PC-9 (cell line): Measurements from ENCODE around the gene ZNRF3. TPM values are rescaled to one million over a fixed set of nuclear protein-coding genes. Genes with fewer than 3 reads are reported as not detected.
"Not testable (repeated sequence)": the region's sequence is repeated elsewhere in the genome, so short reads cannot be mapped to it uniquely, and the experiment has no call there.

ENCODE experiments used
- BruUV-seq: library from RNA; stranded (reverse); fragments of 400-500 nt; replicated peaks from 2 replicates; lab custom pipeline; 2021; lab: Mats Ljungman, UMichigan
- CTCF ChIA-PET: fragments of 300-600 bp; sonication (Branson Sonifier 250); formaldehyde crosslinking; loops from one replicate; lab custom pipeline; 2022; ENCODE audit warnings: antibody characterized with exemption; lab: Charles Lee
- POLR2A ChIA-PET: fragments of 300-600 bp; sonication (Branson Sonifier 250); formaldehyde crosslinking; loops from one replicate; lab custom pipeline; 2022; ENCODE audit warnings: antibody characterized with exemption; ENCODE audit not compliant: unreplicated experiment; lab: Charles Lee
- DNase-seq, 2 experiments: peaks; one replicate each; pipeline versions ENCODE4 v3.0.0 to v3.0.0-alpha.2; 2015 to 2022; ENCODE audit warnings: mixed read lengths in 1 of 2
- H2AFZ ChIP-seq: fragments of 200-600 bp; sonication (generic); 2 replicates; pipeline ENCODE4 v1.8.1; 2017; ENCODE audit warnings: antibody characterized with exemption
- H3F3A ChIP-seq: fragments of 200-600 bp; sonication (generic); 2 replicates; pipeline ENCODE4 v1.8.1; 2017; ENCODE audit warnings: antibody characterized with exemption, mild to moderate bottlenecking, low read depth; ENCODE audit not compliant: insufficient read depth
- H3K27ac ChIP-seq: fragments of 200-600 bp; sonication (generic); 2 replicates; pipeline ENCODE4 v1.6.1; 2016; ENCODE audit warnings: mixed run types
- H3K27me3 ChIP-seq: fragments of 200-600 bp; sonication (generic); 2 replicates; pipeline ENCODE4 v1.6.1; 2016; ENCODE audit warnings: low read depth, mixed run types; ENCODE audit not compliant: insufficient read depth
- H3K36me3 ChIP-seq: fragments of 200-600 bp; sonication (generic); 2 replicates; pipeline ENCODE4 v1.6.1; 2016; ENCODE audit warnings: low read depth, mixed run types
- H3K4me1 ChIP-seq: fragments of 200-600 bp; sonication (generic); replicated peaks from 2 replicates; pipeline ENCODE4 v1.6.1; 2016; ENCODE audit warnings: mixed run types; ENCODE audit not compliant: insufficient read depth
- H3K4me2 ChIP-seq: fragments of 200-600 bp; sonication (generic); 2 replicates; pipeline ENCODE4 v1.6.1; 2017; ENCODE audit warnings: mixed run types
- H3K4me3 ChIP-seq: fragments of 200-600 bp; sonication (generic); 2 replicates; pipeline ENCODE4 v1.6.1; 2016; ENCODE audit warnings: mixed run types
- H3K79me2 ChIP-seq: fragments of 200-600 bp; sonication (generic); 2 replicates; pipeline ENCODE4 v1.6.1; 2017; ENCODE audit warnings: low read depth, mixed run types
- H3K9me2 ChIP-seq: fragments of 200-600 bp; sonication (generic); 2 replicates; pipeline ENCODE4 v1.8.1; 2017; ENCODE audit warnings: mild to moderate bottlenecking; ENCODE audit not compliant: insufficient read depth
- H3K9me3 ChIP-seq: fragments of 200-600 bp; sonication (generic); 2 replicates; pipeline ENCODE4 v1.8.1; 2016; ENCODE audit warnings: low read depth; ENCODE audit not compliant: insufficient read depth
- H4K20me1 ChIP-seq: fragments of 200-600 bp; sonication (generic); 2 replicates; pipeline ENCODE4 v1.8.1; 2017; ENCODE audit not compliant: insufficient read depth
- EZH2 ChIP-seq: fragments of 200-600 bp; sonication (generic); IDR thresholded peaks from 2 replicates; pipeline ENCODE4 v1.8.0; 2017; ENCODE audit warnings: antibody characterized with exemption, low read depth
- intact Hi-C: fragments of 100-400 bp; cut with micrococcal nuclease; formaldehyde crosslinking; loops from one replicate; pipeline ENCODE4 v1.10.0; 2022; ENCODE audit not compliant: unreplicated experiment
- total RNA-seq: library from RNA; stranded (reverse); gene quantifications from 2 replicates; pipeline ENCODE4 v1.2.3, GENCODE V29; 2021
- TF ChIP-seq, protein P1 (sequence below): fragments of 200-600 bp; sonication (generic); conservative IDR thresholded peaks from 2 replicates; pipeline ENCODE4 v1.6.1; 2017; ENCODE audit warnings: mixed run types, antibody characterized with exemption, mild to moderate bottlenecking, moderate library complexity

The ZNRF3 gene
- total RNA-seq, 1 experiment from 2014 or later = 5.2 TPM

DNA sequence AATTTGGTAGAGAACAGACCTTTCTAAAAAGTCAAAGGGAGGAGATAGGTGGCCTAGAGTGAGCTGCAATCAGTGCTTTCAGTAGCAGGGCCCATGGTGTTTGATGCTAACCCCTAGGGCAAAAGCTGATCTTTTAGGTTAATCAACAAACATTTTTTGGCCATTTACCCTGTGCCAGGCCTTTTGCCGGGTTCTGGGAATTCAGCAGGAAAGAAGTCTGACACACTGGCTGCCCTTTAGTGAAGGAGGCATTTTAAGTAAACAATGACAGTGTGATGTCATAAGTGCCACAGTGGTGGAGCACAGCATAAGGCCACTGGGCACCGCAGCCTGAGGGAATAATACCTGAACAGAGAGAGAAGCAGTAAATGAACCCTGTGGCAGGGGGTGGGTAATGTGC, 149.2 kb downstream of the ZNRF3 start:
- H3K36me3 ChIP-seq = no peaks in the 10 kb centered on the region
- TF ChIP-seq EZH2 = no peak
- TF ChIP-seq, protein P1, sequence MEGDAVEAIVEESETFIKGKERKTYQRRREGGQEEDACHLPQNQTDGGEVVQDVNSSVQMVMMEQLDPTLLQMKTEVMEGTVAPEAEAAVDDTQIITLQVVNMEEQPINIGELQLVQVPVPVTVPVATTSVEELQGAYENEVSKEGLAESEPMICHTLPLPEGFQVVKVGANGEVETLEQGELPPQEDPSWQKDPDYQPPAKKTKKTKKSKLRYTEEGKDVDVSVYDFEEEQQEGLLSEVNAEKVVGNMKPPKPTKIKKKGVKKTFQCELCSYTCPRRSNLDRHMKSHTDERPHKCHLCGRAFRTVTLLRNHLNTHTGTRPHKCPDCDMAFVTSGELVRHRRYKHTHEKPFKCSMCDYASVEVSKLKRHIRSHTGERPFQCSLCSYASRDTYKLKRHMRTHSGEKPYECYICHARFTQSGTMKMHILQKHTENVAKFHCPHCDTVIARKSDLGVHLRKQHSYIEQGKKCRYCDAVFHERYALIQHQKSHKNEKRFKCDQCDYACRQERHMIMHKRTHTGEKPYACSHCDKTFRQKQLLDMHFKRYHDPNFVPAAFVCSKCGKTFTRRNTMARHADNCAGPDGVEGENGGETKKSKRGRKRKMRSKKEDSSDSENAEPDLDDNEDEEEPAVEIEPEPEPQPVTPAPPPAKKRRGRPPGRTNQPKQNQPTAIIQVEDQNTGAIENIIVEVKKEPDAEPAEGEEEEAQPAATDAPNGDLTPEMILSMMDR = no peak
- no peaks in the 10 kb centered on the region for H3K27me3 ChIP-seq
- H3K4me1 ChIP-seq = peaks cover 46% of the 10 kb centered on the region
- H3K4me2 ChIP-seq = peak overlapping the region; percentile 99
- peak overlapping the region; percentile 93 for H3K27ac ChIP-seq
- H4K20me1 ChIP-seq = no peaks in the 10 kb centered on the region
- peaks cover 50% of the 10 kb centered on the region for H3F3A ChIP-seq
- DNase-seq = peak; percentile 13 to 71
- H2AFZ ChIP-seq = no peak overlapping the region
- H3K79me2 ChIP-seq = peaks cover 24% of the 10 kb centered on the region; the same call in 1 of the 2 replicates
- no peak overlapping the region for H3K4me3 ChIP-seq
- intact Hi-C loops = no loop called here
- POLR2A ChIA-PET = interaction anchor here (0.7 kb wide), 1 partner anchor 196 kb away, joined by 3 read pairs; no protein-coding TSS in a partner anchor
- H3K9me2 ChIP-seq = no peaks in the 10 kb centered on the region
- CTCF ChIA-PET = interaction anchor here (0.6 kb wide), 1 partner anchor 25 kb away, joined by 17 read pairs; no protein-coding TSS in a partner anchor
- no peaks in the 10 kb centered on the region for H3K9me3 ChIP-seq
- BruUV-seq = no TSS peak

DNA sequence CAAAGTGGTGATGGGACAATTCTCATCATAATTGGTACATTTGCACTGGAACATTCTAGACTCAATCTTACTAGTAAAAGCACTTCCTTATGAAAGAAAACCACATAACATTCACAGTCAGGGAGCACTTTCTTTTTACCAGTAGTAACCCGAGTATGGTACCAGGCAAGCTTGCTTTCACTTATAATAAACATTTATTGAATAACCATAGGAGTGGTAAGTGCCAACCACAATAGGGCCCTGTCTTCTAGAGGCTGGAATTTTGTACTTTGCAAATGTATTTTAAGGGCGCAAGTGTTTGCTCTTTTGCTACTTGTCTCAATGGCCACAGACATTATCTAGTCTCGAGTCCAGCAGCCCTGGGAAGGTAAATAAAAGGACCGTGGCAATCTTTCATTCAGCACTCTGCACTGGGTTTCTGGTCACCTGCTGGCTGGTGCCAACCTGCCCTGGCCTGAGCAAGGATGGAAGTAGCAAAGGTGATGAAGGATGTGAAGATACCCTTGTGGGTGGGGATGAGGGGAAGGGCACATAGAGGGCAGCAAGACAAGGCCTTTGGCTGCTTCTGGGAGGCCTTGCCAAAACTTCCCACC, 154.1 kb downstream of the ZNRF3 start:
- no peak for DNase-seq
- TF ChIP-seq, protein P1 = no peak
- Histone ChIP-seq H3K79me2 (peaks cover 18% of the 10 kb centered on the region; the same call in 1 of the 2 replicates), H3K9me2 (no peaks in the 10 kb centered on the region), H3K27ac (no peak overlapping the region), H3K4me3 (no peak overlapping the region), H3K4me2 (no peak overlapping the region), H2AFZ (no peak overlapping the region), H3K9me3 (no peaks in the 10 kb centered on the region), H3F3A (peaks cover 10% of the 10 kb centered on the region), H3K27me3 (no peaks in the 10 kb centered on the region), H4K20me1 (no peaks in the 10 kb centered on the region), H3K36me3 (no peaks in the 10 kb centered on the region), H3K4me1 (peaks cover 15% of the 10 kb centered on the region)
- POLR2A ChIA-PET = no interaction called here
- intact Hi-C loops = no loop called here
- no TSS peak for BruUV-seq
- CTCF ChIA-PET = no interaction called here

DNA sequence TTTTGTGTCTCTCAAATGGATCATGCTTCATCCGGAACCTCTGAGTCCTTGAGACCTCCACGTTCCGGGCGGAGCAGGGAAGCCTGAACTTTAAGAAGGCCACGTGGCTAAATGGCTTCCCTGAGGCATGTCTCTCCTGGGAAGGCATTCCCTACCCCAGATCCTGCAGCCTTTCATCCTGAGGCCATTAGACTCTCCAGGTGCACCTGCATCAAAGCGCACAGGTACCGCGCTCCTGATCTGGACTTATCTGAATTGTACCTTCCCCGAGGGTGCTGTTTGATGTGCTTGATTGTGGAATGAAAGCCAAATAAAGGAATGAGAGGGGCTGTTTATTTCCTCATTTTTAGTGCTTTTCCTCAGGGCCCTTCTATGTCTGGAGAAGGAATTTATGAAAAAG, 155.8 kb downstream of the ZNRF3 start:
- intact Hi-C loops = no loop called here
- ChIA-PET POLR2A (interaction anchor here (0.5 kb wide), 1 partner anchor 87 kb away, joined by 15 read pairs; no protein-coding TSS in a partner anchor), CTCF (interaction anchor here (0.7 to 1.1 kb wide), 4 partner anchors 47 to 209 kb away, joined by 4 to 11 read pairs (median 6); no protein-coding TSS in a partner anchor)
- DNase-seq = no peak
- no peak overlapping the region for H3K4me2 ChIP-seq
- peaks cover 5% of the 10 kb centered on the region; the same call in 1 of the 2 replicates for H3K79me2 ChIP-seq
- no peak overlapping the region for H3K27ac ChIP-seq
- H3K4me1 ChIP-seq = peaks cover 15% of the 10 kb centered on the region
- no peaks in the 10 kb centered on the region for H3K9me2 ChIP-seq
- no peaks in the 10 kb centered on the region for H3K36me3 ChIP-seq
- no peaks in the 10 kb centered on the region for H3K27me3 ChIP-seq
- H3K9me3 ChIP-seq = no peaks in the 10 kb centered on the region
- BruUV-seq = no TSS peak
- TF ChIP-seq, protein P1 = no peak
- TF ChIP-seq EZH2 = no peak
- peaks cover 12% of the 10 kb centered on the region for H3F3A ChIP-seq
- no peak overlapping the region for H2AFZ ChIP-seq
- H3K4me3 ChIP-seq = no peak overlapping the region
- H4K20me1 ChIP-seq = peaks cover 3% of the 10 kb centered on the region; the same call in 1 of the 2 replicates

DNA sequence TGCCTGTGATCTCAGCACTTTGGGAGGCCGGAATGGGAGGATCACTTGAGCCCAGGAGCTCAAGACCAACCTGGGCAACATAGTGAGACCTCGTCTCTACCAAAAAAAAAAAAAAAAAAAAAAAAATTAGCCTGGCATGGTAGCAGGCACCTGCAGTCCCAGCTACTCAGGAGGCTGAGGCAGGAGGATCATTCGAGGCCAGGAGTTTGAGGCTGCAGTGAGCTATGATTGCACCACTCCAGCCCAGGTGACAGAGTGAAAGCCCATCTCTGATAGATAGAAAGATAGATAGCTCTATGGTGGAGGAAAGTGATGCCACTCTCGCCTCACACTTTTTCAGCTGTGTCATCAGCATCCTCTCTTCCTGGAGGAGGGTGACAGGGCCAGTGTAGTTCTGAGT, 156.3 kb downstream of the ZNRF3 start:
- ChIA-PET POLR2A (interaction anchor here (0.5 kb wide), 1 partner anchor 88 kb away, joined by 15 read pairs; no protein-coding TSS in a partner anchor), CTCF (interaction anchor here (0.7 to 1.1 kb wide), 4 partner anchors 47 to 209 kb away, joined by 4 to 11 read pairs (median 6); no protein-coding TSS in a partner anchor)
- intact Hi-C loops = loop anchor here (1.0 to 10.0 kb wide), 4 partner anchors 115 to 439 kb away; no protein-coding TSS in a partner anchor
- not testable (repeated sequence) for H3K4me2 ChIP-seq, H3K79me2 ChIP-seq, H4K20me1 ChIP-seq, BruUV-seq, H3K9me2 ChIP-seq, H3K27me3 ChIP-seq, H3K4me3 ChIP-seq, H3K27ac ChIP-seq, H2AFZ ChIP-seq, DNase-seq, H3K36me3 ChIP-seq, H3K9me3 ChIP-seq
- Histone ChIP-seq H3F3A (peaks cover 17% of the 10 kb centered on the region), H3K4me1 (peaks cover 20% of the 10 kb centered on the region)
